Measurements from ENCODE around the gene GJC2.

GJC2 gene

GRCh38 chr1:228149406-228150119 lies at the start of gene GJC2:
GJC2 (plus strand) TSS chr1:228149930; CDS start chr1:228157759, 7,829 bp downstream.
- Histone ChIP-seq H3K9me3 (ENCODE audit: insufficient read depth, low read length, severe bottlenecking) (no peaks in the 10 kb centered on the region), H4K20me1 (ENCODE audit: insufficient read depth, low read length) (peaks cover 69% of the 10 kb centered on the region), H3K79me2 (ENCODE audit: insufficient read depth, low read length) (peaks cover 29% of the 10 kb centered on the region), H3K4me1 (ENCODE audit: insufficient read depth, low read length) (peaks cover under 1% of the 10 kb centered on the region; the same call in 1 of the 2 replicates), H2AFZ (ENCODE audit: low read depth, low read length) (no peak within 1 kb of the TSS), H3K27ac (ENCODE audit: low read length) (no peak within 1 kb of the TSS), H3K9ac (ENCODE audit: low read depth, low read length) (no peak within 1 kb of the TSS), H3K27me3 (ENCODE audit: insufficient read depth, low read length, poor library complexity) (no peaks in the 10 kb centered on the region), H3K36me3 (ENCODE audit: insufficient read depth, low read length) (peaks cover 53% of the 10 kb centered on the region), H3K4me3 (ENCODE audit: low read depth in 1 of 2, low read length in 2 of 2) (no peak within 1 kb of the TSS), H3K4me2 (ENCODE audit: insufficient read depth, low read length) (no peak within 1 kb of the TSS)
- no peak for ATAC-seq (ENCODE audit: insufficient read depth, low read depth)
- DNase-seq: no peak
- TF ChIP-seq EZH2 (IDR thresholded peaks at IDR 0.05; ENCODE audit: borderline replicate concordance, low read depth, low read length, severe bottlenecking) (no peak), CTCF (IDR thresholded peaks at IDR 0.05; ENCODE audit: borderline replicate concordance, extremely low read depth, low read length, poor library complexity, severe bottlenecking) (no peak)

- H4K20me1 ChIP-seq (ENCODE audit: insufficient read depth, low read length): peaks cover 60% of the 10 kb centered on the region
- peaks cover 76% of the 10 kb centered on the region for H3K79me2 ChIP-seq (ENCODE audit: insufficient read depth, low read length)
- no peak overlapping the region for H3K4me3 ChIP-seq (ENCODE audit: low read depth in 1 of 2, low read length in 2 of 2)
- no peak for TF ChIP-seq EZH2 (IDR thresholded peaks at IDR 0.05; ENCODE audit: borderline replicate concordance, low read depth, low read length, severe bottlenecking)
- no peak for TF ChIP-seq CTCF (IDR thresholded peaks at IDR 0.05; ENCODE audit: borderline replicate concordance, extremely low read depth, low read length, poor library complexity, severe bottlenecking)
- H3K27me3 ChIP-seq (ENCODE audit: insufficient read depth, low read length, poor library complexity): no peaks in the 10 kb centered on the region
- DNase-seq: no peak
- H3K4me2 ChIP-seq (ENCODE audit: insufficient read depth, low read length): peak overlapping the region; percentile 73
- no peaks in the 10 kb centered on the region for H3K9me3 ChIP-seq (ENCODE audit: insufficient read depth, low read length, severe bottlenecking)
- no peak for ATAC-seq (ENCODE audit: insufficient read depth, low read depth)
- H3K36me3 ChIP-seq (ENCODE audit: insufficient read depth, low read length): peaks cover 59% of the 10 kb centered on the region
- no peak overlapping the region; the same call in 1 of the 2 replicates for H3K27ac ChIP-seq (ENCODE audit: low read length)
- no peak overlapping the region for H3K9ac ChIP-seq (ENCODE audit: low read depth, low read length)
- peaks cover 42% of the 10 kb centered on the region for H3K4me1 ChIP-seq (ENCODE audit: insufficient read depth, low read length)
- H2AFZ ChIP-seq (ENCODE audit: low read depth, low read length): no peak overlapping the region
These were observed 48.7 kb upstream of the GJC2 start for GRCh38 chr1:228100822-228101613.

- H3K79me2 ChIP-seq (ENCODE audit: insufficient read depth, low read length): peaks cover 70% of the 10 kb centered on the region
- H3K36me3 ChIP-seq (ENCODE audit: insufficient read depth, low read length): peaks cover 59% of the 10 kb centered on the region
- peaks cover 40% of the 10 kb centered on the region for H3K4me1 ChIP-seq (ENCODE audit: insufficient read depth, low read length)
- H3K9ac ChIP-seq (ENCODE audit: low read depth, low read length): peak overlapping the region; percentile 78
- no peak for TF ChIP-seq EZH2 (IDR thresholded peaks at IDR 0.05; ENCODE audit: borderline replicate concordance, low read depth, low read length, severe bottlenecking)
- DNase-seq: no peak
- H4K20me1 ChIP-seq (ENCODE audit: insufficient read depth, low read length): peaks cover 54% of the 10 kb centered on the region
- H2AFZ ChIP-seq (ENCODE audit: low read depth, low read length): no peak overlapping the region
- H3K27me3 ChIP-seq (ENCODE audit: insufficient read depth, low read length, poor library complexity): no peaks in the 10 kb centered on the region
- no peak for ATAC-seq (ENCODE audit: insufficient read depth, low read depth)
- no peak overlapping the region for H3K27ac ChIP-seq (ENCODE audit: low read length)
- H3K4me2 ChIP-seq (ENCODE audit: insufficient read depth, low read length): peak overlapping the region; percentile 73
- peak overlapping the region in 1 of 2 experiments; percentile 95; a peak in 3 of 4 replicates for H3K4me3 ChIP-seq (ENCODE audit: low read depth in 1 of 2, low read length in 2 of 2)
- no peaks in the 10 kb centered on the region for H3K9me3 ChIP-seq (ENCODE audit: insufficient read depth, low read length, severe bottlenecking)
These were observed 48.1 kb upstream of the GJC2 start for GRCh38 chr1:228101614-228101993.

All from DND-41 (cell line).